Neutrophil (primary cell): ENCODE data around the gene CEP19.
A peak's percentile ranks its signal among the peaks of the same experiment; 100 is the strongest.

Experiments
- H3K27ac ChIP-seq: fragments of 200-600 bp; sonication (generic); 2 replicates; pipeline ENCODE4 v1.5.1; 2016; ENCODE audit warnings: mild to moderate bottlenecking, moderate library complexity
- H3K27me3 ChIP-seq: fragments of 200-600 bp; sonication (generic); 2 replicates; pipeline ENCODE4 v1.6.0; 2016; ENCODE audit warnings: mild to moderate bottlenecking
- H3K36me3 ChIP-seq: fragments of 200-600 bp; sonication (generic); 2 replicates; pipeline ENCODE4 v1.5.1; 2017
- H3K4me1 ChIP-seq, 2 experiments: fragments of 200-600 bp in 1 of 2; sonication (generic) in 1 of 2; 1 replicate in 1 of 2; 2 replicates in 1 of 2; pipeline versions ENCODE4 v1.5.1 to v1.6.1; 2013 to 2016; ENCODE audit warnings: low read depth in 1 of 2, low read length in 1 of 2, mild to moderate bottlenecking in 1 of 2, moderate library complexity in 1 of 2; ENCODE audit not compliant: control insufficient read depth in 1 of 2, insufficient read depth in 1 of 2
- H3K4me3 ChIP-seq, 2 experiments: fragments of 200-600 bp in 1 of 2; sonication (generic) in 1 of 2; 1 replicate in 1 of 2; 2 replicates in 1 of 2; pipeline ENCODE4 v1.5.1; 2013 to 2016; ENCODE audit warnings: low read depth in 1 of 2, low read length in 1 of 2, mild to moderate bottlenecking in 1 of 2, moderate library complexity in 1 of 2
- H3K9me3 ChIP-seq: fragments of 200-600 bp; sonication (generic); 2 replicates; pipeline ENCODE4 v1.5.1; 2016
- CTCF ChIP-seq: fragments of 200-600 bp; sonication (generic); IDR thresholded peaks from 2 replicates; pipeline ENCODE4 v1.5.1; 2016; ENCODE audit warnings: antibody characterized with exemption

The CEP19 gene

GRCh38 chr3:196684548-196685407 lies 27.3 kb downstream of the CEP19 start:
- Histone ChIP-seq H3K27me3 (no peaks in the 10 kb centered on the region), H3K4me3 (peak overlapping the region; percentile 33 to 37), H3K36me3 (no peaks in the 10 kb centered on the region), H3K9me3 (no peaks in the 10 kb centered on the region), H3K27ac (peak overlapping the region; percentile 99), H3K4me1 (peaks cover 55 to 57% of the 10 kb centered on the region in 2 experiments)
- TF ChIP-seq CTCF = peak; percentile 90

GRCh38 chr3:196677931-196678330 lies 34.1 kb downstream of the CEP19 start:
- H3K4me1 ChIP-seq = peaks cover 18% of the 10 kb centered on the region in 2 experiments
- no peaks in the 10 kb centered on the region for H3K9me3 ChIP-seq
- H3K27me3 ChIP-seq = no peaks in the 10 kb centered on the region
- no peak for TF ChIP-seq CTCF
- peak overlapping the region; percentile 29 for H3K27ac ChIP-seq
- no peak overlapping the region for H3K4me3 ChIP-seq
- H3K36me3 ChIP-seq = no peaks in the 10 kb centered on the region

- H3K36me3 ChIP-seq = no peaks in the 10 kb centered on the region
These were observed 34.7 kb downstream of the CEP19 start for GRCh38 chr3:196677353-196677752.

GRCh38 chr3:196673632-196674031 lies 38.4 kb downstream of the CEP19 start:
- TF ChIP-seq CTCF = no peak
- Histone ChIP-seq H3K9me3 (no peaks in the 10 kb centered on the region), H3K27me3 (no peaks in the 10 kb centered on the region), H3K4me1 (peaks cover 25 to 26% of the 10 kb centered on the region in 2 experiments), H3K36me3 (no peaks in the 10 kb centered on the region), H3K27ac (no peak overlapping the region), H3K4me3 (no peak overlapping the region)

More at GRCh38 chr3:196677353-196677752, 34.7 kb downstream of the CEP19 start:
- peak overlapping the region; percentile 29 for H3K27ac ChIP-seq
- H3K4me3 ChIP-seq = no peak overlapping the region
- H3K9me3 ChIP-seq = no peaks in the 10 kb centered on the region
- TF ChIP-seq CTCF = no peak
- H3K27me3 ChIP-seq = no peaks in the 10 kb centered on the region
- H3K4me1 ChIP-seq = peaks cover 18% of the 10 kb centered on the region in 2 experiments

- Histone ChIP-seq H3K9me3 (no peaks in the 10 kb centered on the region), H3K4me3 (no peak overlapping the region), H3K4me1 (peaks cover 7 to 15% of the 10 kb centered on the region in 2 experiments), H3K27me3 (no peaks in the 10 kb centered on the region), H3K36me3 (no peaks in the 10 kb centered on the region), H3K27ac (peak overlapping the region; percentile 44)
- TF ChIP-seq CTCF = no peak
These were observed 41.7 kb downstream of the CEP19 start for GRCh38 chr3:196670339-196670738.
